PC-3 (cell line): ENCODE measurements around the gene CBX1.

ENCODE experiments used
- EZH2 ChIP-seq: fragments of 300-600 bp; sonication (generic); IDR thresholded peaks from one replicate; pipeline ENCODE4 v1.6.1; 2017; ENCODE audit warnings: antibody characterized with exemption, mild to moderate bottlenecking, low read length; ENCODE audit not compliant: unreplicated experiment
- EZH2phosphoT487 ChIP-seq: fragments of 300-600 bp; sonication (generic); IDR thresholded peaks from 2 replicates; pipeline ENCODE4 v1.6.1; 2018; ENCODE audit warnings: mild to moderate bottlenecking, antibody characterized with exemption, low read length, borderline replicate concordance
- TF ChIP-seq, protein P1 (sequence below): fragments of 300-600 bp; sonication (generic); conservative IDR thresholded peaks from 2 replicates; pipeline ENCODE4 v1.5.1; 2017; ENCODE audit warnings: antibody characterized with exemption, low read depth, mild to moderate bottlenecking, low read length

DNA sequence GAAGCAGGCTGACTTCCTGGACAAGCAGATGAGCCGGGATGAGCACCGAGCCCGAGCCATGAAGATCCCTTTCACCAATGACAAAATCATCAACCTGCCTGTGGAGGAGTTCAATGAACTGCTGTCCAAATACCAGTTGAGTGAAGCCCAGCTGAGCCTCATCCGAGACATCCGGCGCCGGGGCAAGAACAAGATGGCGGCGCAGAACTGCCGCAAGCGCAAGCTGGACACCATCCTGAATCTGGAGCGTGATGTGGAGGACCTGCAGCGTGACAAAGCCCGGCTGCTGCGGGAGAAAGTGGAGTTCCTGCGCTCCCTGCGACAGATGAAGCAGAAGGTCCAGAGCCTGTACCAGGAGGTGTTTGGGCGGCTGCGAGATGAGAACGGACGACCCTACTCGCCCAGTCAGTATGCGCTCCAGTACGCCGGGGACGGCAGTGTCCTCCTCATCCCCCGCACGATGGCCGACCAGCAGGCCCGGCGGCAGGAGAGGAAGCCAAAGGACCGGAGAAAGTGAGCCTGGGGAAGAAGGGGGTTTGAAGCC, 42.1 kb downstream of the CBX1 start:
- TF ChIP-seq, protein P1, sequence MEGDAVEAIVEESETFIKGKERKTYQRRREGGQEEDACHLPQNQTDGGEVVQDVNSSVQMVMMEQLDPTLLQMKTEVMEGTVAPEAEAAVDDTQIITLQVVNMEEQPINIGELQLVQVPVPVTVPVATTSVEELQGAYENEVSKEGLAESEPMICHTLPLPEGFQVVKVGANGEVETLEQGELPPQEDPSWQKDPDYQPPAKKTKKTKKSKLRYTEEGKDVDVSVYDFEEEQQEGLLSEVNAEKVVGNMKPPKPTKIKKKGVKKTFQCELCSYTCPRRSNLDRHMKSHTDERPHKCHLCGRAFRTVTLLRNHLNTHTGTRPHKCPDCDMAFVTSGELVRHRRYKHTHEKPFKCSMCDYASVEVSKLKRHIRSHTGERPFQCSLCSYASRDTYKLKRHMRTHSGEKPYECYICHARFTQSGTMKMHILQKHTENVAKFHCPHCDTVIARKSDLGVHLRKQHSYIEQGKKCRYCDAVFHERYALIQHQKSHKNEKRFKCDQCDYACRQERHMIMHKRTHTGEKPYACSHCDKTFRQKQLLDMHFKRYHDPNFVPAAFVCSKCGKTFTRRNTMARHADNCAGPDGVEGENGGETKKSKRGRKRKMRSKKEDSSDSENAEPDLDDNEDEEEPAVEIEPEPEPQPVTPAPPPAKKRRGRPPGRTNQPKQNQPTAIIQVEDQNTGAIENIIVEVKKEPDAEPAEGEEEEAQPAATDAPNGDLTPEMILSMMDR = no peak
- no peak for TF ChIP-seq EZH2phosphoT487
- TF ChIP-seq EZH2 = no peak
